Glutamatergic neuron (in vitro differentiated cells): ENCODE data around the gene DFFA. TPM values are rescaled to one million over a fixed set of nuclear protein-coding genes. Genes with fewer than 3 reads are reported as not detected.

ENCODE experiments used
- DNase-seq: peaks from one replicate; pipeline ENCODE4 v3.0.0; 2022
- H3K27ac Mint-ChIP-seq: one replicate; pipeline ENCODE4 v1.8.0; 2020; ENCODE audit warnings: mild to moderate bottlenecking, mixed read lengths, inconsistent platforms; ENCODE audit not compliant: unreplicated experiment
- H3K27me3 Mint-ChIP-seq: one replicate; pipeline ENCODE4 v1.8.0; 2020; ENCODE audit warnings: mild to moderate bottlenecking, moderate library complexity, mixed read lengths, inconsistent platforms; ENCODE audit not compliant: unreplicated experiment
- H3K36me3 Mint-ChIP-seq: one replicate; pipeline ENCODE4 v1.8.0; 2020; ENCODE audit warnings: mild to moderate bottlenecking, mixed read lengths, inconsistent platforms; ENCODE audit not compliant: unreplicated experiment
- H3K4me1 Mint-ChIP-seq: one replicate; pipeline ENCODE4 v1.8.0; 2020; ENCODE audit warnings: mild to moderate bottlenecking, low read depth, mixed read lengths, inconsistent platforms; ENCODE audit not compliant: unreplicated experiment
- H3K4me3 Mint-ChIP-seq: one replicate; pipeline ENCODE4 v1.8.0; 2020; ENCODE audit warnings: mild to moderate bottlenecking, mixed read lengths, inconsistent platforms; ENCODE audit not compliant: unreplicated experiment
- H3K9me3 Mint-ChIP-seq: one replicate; pipeline ENCODE4 v1.8.0; 2020; ENCODE audit warnings: mild to moderate bottlenecking, moderate library complexity, mixed read lengths, inconsistent platforms; ENCODE audit not compliant: unreplicated experiment
- total RNA-seq: library from RNA; stranded (reverse); fragmentation: NEBNext Ultra II Directional; extraction: Animal tissue kit (Norgen Biotek cat#: 25700); gene quantifications from one replicate; pipeline ENCODE4 v1.2.1, GENCODE V29; 2021; ENCODE audit not compliant: unreplicated experiment
- TF ChIP-seq, protein P1 (sequence below): fragments of 200-600 bp; sonication (generic); IDR thresholded peaks from one replicate; pipeline ENCODE4 v1.5.0; 2021; ENCODE audit not compliant: partially characterized antibody, unreplicated experiment

Gene DFFA
- total RNA-seq, 1 donor from 2014 or later = 38.0 TPM

GRCh38 chr1:10451287-10451686 is 21.0 kb downstream of the DFFA start:
- TF ChIP-seq, protein P1, sequence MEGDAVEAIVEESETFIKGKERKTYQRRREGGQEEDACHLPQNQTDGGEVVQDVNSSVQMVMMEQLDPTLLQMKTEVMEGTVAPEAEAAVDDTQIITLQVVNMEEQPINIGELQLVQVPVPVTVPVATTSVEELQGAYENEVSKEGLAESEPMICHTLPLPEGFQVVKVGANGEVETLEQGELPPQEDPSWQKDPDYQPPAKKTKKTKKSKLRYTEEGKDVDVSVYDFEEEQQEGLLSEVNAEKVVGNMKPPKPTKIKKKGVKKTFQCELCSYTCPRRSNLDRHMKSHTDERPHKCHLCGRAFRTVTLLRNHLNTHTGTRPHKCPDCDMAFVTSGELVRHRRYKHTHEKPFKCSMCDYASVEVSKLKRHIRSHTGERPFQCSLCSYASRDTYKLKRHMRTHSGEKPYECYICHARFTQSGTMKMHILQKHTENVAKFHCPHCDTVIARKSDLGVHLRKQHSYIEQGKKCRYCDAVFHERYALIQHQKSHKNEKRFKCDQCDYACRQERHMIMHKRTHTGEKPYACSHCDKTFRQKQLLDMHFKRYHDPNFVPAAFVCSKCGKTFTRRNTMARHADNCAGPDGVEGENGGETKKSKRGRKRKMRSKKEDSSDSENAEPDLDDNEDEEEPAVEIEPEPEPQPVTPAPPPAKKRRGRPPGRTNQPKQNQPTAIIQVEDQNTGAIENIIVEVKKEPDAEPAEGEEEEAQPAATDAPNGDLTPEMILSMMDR = no peak
- DNase-seq = peak; percentile 33
- H3K27me3 Mint-ChIP-seq = peaks cover 3% of the 10 kb centered on the region
- no peaks in the 10 kb centered on the region for H3K9me3 Mint-ChIP-seq
- H3K4me3 Mint-ChIP-seq = peak overlapping the region; percentile 59
- H3K36me3 Mint-ChIP-seq = no peaks in the 10 kb centered on the region
- H3K4me1 Mint-ChIP-seq = peaks cover 23% of the 10 kb centered on the region
- H3K27ac Mint-ChIP-seq = peak overlapping the region; percentile 77

GRCh38 chr1:10450836-10451235 is 21.5 kb downstream of the DFFA start:
- Mint-ChIP-seq H3K4me3 (peak overlapping the region; percentile 59), H3K27me3 (no peaks in the 10 kb centered on the region)
- TF ChIP-seq, protein P1 = no peak

GRCh38 chr1:10450156-10450814 is 22.0 kb downstream of the DFFA start:
- Mint-ChIP-seq H3K4me3 (peak overlapping the region; percentile 59), H3K4me1 (peaks cover 20% of the 10 kb centered on the region), H3K9me3 (no peaks in the 10 kb centered on the region), H3K27ac (peak overlapping the region; percentile 60), H3K27me3 (no peaks in the 10 kb centered on the region), H3K36me3 (no peaks in the 10 kb centered on the region)
- DNase-seq = no peak
- TF ChIP-seq, protein P1 = no peak

More at GRCh38 chr1:10450836-10451235, 21.5 kb downstream of the DFFA start:
- Mint-ChIP-seq H3K36me3 (no peaks in the 10 kb centered on the region), H3K9me3 (no peaks in the 10 kb centered on the region), H3K4me1 (peaks cover 20% of the 10 kb centered on the region), H3K27ac (peak overlapping the region; percentile 60)
- DNase-seq = no peak

DNA sequence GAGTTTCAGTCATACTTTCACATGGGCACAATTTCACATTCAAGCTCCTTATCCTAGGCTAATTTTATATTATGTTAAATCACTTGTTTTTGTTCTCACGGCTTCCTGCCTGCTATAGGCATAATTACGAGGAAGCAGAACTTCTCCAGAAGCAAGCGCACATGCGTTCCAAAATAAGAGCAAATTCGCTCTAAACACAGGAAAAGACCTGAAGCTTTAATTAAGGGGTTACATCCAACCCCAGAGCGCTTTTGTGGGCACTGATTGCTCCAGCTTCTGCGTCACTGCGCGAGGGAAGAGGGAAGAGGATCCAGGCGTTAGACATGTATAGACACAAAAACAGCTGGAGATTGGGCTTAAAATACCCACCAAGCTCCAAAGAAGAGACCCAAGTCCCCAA is 22.6 kb downstream of the DFFA start, which contains the start of gene CORT:
Gene CORT (plus strand): TSS at position 281 of the 400 bp plus-strand sequence. CDS start 193 bp downstream, outside the sequence.
- Mint-ChIP-seq H3K4me3 (peak within 1 kb of the TSS; percentile 59), H3K27ac (peak within 1 kb of the TSS; percentile 60), H3K36me3 (no peaks in the 10 kb centered on the region), H3K27me3 (no peaks in the 10 kb centered on the region), H3K4me1 (peaks cover 20% of the 10 kb centered on the region), H3K9me3 (no peaks in the 10 kb centered on the region)
- DNase-seq = no peak
- TF ChIP-seq, protein P1 = no peak

DNA sequence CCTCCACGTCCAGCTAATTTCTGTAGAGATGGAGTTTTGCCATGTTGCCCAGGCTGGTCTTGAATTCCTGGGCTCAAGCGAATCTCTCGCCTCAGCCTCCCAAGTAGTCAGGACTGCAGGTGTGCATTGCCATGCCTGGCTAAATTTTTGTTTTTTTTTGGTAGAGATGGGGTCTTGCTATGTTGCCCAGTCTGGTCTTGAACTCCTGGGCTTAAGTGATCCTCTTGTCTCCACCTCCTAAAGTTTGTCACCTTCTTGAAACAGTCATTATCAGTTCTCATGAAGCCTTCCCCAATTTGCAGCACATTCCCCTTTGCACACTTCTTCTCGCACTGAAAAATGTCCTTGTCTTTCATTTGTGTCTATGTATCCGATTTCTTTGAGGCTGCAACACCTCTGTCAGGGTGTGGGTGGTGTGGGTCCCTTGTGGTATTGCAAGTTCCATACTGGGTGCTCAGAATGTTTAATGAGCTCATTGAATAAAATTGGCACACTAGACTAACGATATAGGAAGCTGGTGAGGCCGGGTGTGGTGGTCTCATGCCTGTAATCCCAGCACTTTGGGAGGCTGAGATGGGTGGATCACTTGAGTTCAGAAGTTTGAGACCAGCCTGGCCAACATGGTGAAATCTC is 25.4 kb downstream of the DFFA start:
- H3K4me3 Mint-ChIP-seq = no peak overlapping the region
- peaks cover 19% of the 10 kb centered on the region for H3K4me1 Mint-ChIP-seq
- TF ChIP-seq, protein P1 = no peak
- H3K36me3 Mint-ChIP-seq = no peaks in the 10 kb centered on the region
- H3K27ac Mint-ChIP-seq = no peak overlapping the region
- no peaks in the 10 kb centered on the region for H3K27me3 Mint-ChIP-seq
- no peak for DNase-seq
- H3K9me3 Mint-ChIP-seq = no peaks in the 10 kb centered on the region
